ENCODE results near the gene UBR4.
"Not testable (repeated sequence)": the region's sequence is repeated elsewhere in the genome, so short reads cannot be mapped to it uniquely, and the experiment has no call there.

Gene UBR4

DNA sequence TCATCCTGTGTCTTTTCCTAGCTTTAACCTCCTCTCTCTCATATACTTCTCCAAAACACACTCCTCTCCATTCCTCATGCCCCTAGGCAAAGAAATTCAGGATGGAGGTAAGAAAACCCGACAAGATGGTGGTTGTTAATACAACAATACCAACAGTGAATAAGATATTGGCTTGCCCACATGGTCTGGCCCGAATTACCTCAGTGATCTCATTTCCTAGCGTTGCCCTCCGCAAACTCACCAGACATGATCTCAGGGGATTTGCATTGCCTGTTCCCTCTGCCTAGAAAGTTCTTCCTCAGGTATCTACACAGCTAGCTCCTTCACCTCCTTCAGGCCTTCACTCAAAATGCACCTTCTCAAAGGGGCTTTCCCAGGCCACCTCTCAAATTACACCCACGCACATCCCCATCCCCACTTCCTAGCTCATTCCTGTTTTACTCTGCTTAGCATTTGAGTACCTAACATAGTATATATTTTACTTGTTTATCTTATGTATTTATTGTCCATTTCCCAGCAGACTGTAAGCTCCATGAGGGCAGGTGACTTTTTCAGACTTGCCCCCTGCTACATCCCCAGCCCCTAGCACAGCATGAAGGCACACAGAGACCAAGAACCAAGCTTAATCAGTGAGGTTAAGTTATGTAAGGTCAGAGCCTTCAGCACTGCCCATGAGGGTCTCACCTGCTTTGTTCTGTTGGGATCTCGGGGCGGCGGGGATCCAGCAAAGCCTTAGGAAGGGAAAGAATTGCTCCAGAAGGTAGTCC is 10.2 kb upstream of the UBR4 start:
- DNase-seq: no peak

DNA sequence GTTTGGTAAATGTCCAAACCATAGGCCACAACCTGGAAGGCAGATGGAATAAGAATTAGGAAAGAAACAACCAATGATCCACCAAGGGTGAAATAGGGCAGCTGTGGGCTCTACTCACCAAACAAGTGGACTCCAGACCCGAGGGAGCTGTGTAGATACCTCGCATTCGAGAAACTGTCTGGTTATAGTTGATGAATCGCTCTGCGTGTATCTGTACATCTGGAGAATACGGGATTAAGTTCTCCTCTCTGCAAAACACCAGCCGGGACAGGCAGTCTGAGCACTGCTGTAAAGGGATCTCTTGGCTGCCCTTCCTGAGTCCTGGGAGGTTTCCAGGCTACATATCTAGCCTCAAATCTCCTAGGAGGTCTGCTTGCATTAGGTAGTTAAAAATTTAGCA is 9.4 kb upstream of the UBR4 start:
- DNase-seq: no peak

DNA sequence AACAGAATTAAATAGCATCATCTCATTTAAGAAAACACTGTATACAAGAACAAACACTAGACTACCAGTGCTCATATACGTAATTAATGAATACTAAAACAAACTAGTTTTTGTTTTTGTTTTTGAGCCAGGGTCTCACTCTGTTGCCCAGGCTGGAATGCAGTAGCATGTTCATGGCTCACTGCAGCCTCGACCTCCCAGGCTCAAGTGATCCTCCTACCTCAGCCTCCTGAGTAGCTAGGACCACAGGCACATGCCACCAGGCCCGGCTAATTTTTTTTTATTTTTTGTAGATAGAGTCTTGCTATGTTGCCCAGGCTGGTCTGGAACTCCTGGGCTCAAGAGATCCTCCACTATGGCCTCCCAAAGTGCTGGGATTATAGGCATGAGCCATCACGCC is 6.5 kb upstream of the UBR4 start:
- DNase-seq: not testable (repeated sequence)

DNA sequence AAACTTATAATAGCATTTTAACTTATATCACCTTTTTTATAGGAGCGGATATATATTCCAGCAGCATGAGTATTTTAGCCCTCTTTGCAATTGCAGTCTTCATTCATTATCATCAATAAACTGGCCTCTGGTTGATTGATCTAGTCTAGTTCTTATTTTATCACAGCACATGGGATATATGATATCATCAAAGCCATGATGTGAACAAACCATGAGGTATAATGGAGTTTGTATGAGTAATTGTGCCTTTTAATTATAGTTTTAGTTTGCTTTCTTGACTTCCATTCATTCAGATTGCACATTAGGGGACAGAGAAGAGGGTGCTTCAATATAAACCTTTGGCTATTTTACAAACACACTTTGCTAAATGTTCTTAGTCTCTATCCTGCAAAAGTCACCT is 3.5 kb upstream of the UBR4 start:
- DNase-seq: no peak

DNA sequence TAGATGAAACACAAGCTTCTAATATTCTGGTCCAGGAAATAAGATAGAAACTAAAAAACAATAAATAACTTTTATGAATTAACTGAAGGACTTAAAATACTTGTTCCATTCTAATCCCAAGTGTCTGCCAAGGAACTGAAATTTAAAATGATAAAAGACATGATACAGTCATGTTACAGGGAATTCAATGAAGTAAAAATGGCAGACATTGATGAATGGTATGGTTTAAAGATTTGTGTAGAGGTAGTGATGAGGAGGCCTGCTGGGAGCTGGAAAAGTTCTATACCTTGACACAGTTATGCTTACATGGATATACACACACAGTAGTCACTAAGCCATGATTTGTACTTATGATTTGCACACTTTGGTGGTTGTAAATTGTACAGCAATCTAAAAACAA is 2.1 kb upstream of the UBR4 start:
- no peak for DNase-seq

DNA sequence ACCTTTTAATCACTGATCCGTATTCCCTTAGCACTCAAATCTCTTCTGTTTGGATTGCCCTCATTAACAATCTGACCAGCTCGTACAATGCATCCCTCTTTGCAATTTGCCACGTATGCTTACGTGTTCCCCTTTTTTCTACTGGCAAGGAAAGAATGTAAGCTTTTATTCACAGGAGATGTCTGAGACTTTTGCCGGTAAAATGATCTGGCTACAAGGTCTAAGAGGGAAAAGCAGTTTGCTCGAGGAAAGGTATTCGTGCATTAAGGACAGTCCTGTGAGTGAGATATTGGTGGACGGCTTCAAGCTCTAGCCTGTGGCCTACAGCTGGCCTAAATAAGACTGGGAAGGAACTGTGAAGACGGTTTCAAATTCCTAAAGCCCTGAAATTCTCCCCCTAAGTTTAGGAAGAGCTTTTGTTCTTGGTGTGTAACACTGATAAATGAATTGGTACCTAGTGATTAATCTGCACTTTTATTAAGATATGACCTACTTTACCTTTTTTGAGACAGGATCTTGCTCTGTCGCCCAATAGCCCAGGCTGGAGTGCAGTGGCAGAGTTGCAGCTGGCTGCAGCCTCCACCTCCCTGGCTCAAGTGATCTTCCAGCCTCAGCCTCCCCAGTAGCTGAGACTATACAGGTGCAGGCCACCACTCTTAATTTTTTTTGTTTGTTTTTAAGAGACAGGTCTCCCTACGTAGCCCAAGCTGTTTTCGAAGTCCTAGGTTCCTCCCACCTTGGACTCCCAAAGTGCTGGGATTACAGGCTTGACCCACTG is 895 bp upstream of the UBR4 start:
- no peak for DNase-seq

DNA sequence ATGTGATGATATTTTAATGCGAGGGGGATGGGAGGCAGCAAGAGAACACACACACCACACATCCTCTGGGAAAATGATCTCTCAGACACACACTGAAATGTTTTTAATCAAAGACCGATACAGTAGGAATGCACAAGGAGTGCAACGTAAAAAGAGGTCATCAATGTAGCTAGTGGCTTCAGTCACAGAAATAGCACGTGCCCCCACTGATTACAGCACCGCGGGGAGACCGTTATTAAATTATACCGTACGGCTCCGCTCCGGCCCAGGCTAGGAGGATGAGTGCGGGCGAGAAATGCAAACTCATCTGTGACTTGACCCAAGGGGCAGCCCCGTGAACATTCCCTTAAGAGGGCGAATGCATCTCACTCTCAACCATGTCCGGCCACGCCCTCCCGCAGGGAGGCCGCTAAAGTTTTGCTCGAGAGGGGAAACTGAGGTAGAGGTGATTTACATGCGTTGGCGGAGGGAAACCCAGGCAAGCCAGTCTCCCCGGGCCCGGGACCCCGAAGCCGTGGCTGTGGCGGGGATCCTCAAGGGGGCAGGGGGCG is 552 bp downstream of the UBR4 start:
- peak in 13 of 51 donors; percentile 25 to 58 (median 41) for DNase-seq

DNA sequence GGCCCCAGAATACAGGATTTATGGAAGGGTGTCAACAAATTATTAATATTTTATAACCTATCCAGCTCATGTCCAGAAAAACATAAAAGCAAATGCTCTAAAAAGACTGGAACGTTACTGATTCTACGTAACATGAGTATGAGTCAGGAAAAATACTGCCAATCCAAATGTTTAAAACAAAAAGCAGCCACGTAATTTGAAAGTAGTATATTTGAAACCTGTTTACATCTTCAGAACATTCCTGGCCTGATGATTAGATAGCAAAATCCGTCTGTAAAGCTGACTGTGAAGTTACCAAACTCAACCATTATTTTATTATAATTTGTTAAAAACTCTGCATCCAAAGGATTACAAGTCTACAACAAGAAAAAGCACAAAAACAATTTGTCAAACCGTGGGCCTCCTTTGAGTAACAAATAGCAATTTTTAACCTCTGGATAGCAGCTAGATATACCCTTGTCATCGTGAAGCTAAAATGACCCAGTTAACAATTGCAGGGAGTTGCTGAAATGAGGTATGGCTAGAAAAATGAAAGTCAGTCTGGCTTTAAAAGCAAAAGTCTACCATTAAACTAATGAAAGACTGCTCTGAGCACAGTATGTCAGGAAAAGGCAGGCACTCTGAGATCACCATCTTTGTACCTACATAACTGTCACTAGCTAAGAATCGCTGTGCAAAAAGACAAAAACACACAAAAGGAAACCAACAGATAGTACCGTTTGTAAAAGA is 1.2 kb downstream of the UBR4 start:
- DNase-seq: no peak

DNA sequence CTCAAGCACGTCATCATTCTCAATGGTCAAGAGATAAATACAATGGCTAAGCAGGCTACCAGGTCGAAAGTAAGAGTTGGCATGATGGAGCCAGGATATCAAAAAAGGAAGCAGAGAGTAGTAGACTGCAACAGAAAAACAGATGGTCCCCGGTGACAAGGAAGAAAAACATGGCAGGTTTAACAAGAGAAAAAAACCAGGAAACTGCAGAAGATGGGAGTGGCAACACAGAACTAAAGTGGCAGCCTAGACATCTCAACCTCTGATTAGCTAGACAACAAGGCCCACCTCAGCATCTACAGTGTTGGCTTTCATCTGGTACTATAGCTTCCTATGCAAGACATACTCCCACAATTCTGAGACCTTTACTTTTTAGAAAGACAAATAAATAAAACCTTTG is 3.1 kb downstream of the UBR4 start:
- no peak for DNase-seq

DNA sequence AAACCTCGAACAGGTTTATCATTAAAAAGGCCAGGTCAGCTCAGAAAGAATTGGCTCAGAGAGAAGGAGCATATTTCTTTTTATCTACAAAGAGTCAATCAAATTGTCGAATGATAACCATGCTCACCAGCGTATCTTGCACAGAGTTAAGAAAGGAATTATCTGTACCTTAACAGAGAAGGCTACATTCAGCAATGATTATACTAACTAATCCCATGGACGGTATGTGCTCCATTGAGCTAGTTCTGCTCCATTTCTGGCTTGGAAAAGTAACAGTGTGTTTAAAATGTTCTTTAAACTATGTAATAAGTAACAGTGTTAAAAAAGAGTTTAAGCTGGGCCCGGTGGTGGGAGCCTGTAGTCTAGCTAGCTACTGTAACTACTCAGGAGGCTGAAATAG is 4.2 kb downstream of the UBR4 start:
- no peak for DNase-seq

DNA sequence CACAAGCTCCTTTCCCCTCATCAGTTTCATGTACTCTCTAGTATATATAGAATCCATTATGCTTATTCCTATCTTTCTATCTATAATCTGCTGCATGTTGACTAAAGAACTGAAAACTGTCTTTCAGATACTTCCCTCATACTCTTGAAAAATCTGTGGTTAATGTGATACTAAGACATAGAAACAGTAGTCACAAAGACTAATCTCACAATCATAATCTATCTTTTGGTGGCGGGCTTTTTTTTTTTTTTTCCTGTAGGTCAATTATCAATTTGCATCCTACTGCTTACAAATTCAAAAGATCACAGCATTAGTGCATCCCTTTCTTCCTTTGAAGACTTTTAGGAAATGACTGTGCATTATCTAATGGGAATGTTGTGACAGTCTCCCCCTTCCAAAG is 4.7 kb downstream of the UBR4 start:
- no peak for DNase-seq

DNA sequence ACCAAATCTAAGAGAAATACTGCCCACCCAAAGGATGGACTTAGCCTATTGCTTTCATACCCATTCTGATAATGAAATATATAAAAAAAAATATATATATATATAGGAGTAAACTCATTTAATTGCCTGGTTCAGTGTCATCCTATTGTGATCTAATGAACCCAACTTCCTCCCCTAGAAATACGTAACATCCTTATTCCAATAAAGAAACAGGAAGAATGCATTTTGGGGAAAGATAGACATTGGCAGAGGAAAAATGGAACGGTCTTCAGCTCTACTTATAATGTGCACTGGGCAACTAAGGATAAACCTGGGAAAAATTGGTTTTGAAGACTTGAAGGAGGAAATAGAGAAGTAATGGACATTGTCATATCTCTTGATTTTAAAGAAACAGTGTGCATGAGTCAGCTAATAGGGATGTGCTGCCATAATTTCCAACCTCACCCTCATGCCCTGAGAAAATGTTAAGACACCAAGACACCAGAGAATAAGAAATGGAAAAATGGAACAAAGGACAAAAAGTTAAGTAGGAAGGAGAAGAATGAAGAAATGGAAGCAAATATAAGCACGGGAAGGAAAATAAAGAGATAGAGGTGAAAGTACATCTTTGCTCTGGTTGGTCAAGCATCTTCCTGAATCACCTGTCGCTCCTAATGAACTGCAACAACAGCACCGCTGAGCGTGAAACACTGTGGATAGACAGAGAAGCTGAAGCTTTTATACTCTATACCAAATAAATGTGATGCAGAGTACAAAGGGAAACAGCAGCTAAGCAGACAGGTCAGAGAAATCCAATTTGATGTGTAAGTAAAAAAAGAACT is 5.4 kb downstream of the UBR4 start:
- DNase-seq: no peak

DNA sequence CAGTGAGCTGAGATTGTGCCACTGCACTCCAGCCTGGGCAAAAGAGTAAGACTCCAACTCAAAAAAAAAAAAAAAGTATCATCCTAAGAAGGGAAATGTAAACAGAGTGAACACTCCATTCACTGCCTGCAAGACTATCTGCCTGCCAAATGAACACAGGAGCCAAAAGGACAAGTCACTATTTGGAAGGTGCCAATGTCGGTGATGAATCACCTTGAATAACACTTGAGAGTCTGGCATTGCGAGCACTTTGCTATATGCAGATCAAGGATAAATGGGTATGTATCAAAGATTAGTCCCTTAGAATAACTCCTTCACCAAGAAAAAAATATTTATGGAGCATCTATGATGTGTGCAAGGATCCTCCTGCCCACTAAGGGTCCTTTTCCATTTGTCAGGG is 6.6 kb downstream of the UBR4 start:
- DNase-seq: peak in 3 of 51 donors; percentile 9 to 44 (median 11)

DNA sequence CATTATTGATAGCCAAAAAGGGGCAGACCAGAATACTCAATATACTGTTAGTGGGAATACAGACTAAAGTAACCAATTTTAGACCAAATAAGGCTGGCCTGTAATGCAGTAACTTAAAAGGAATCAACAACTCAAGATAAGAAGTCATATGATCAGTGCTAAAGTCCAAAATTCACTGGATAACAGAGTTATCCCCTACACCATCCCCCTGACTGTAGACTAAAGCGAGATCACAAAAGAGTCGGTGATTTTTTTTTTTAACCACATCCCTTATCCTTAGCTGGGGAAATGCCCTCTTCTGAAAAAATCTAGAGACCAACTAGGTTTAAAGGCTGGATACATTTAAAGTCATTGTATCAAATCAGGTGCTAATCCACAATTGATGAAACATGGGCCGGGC is 7.7 kb downstream of the UBR4 start:
- no peak for DNase-seq

DNA sequence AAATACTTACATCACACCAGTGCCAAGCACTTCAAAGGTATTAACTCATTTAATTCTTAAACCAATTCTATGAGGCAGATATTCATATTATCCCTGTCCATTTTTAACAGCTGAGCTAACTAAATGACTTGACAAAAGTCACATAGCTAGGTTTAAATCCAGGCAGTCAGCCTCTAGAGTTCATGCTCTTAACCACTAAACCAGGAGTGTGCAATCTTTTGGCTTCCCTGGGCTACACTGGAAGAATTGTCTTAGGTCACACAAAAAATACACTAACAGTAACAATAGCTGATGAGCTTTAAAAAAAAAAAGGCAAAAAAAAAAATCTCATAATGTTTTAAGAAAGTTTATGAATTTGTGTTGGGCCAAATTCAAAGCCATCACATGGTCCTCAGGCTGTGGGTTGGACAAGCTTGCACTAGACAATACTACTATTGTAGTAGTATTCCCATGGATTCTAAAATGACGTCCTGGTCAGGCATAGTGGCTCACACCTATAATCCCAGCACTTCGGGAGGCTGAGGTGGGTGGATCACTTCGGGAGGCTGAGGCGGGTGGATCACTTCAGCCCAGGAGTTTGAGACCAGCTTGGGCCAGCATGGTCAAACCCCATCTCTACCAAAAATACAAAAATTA is 10.0 kb downstream of the UBR4 start:
- no peak for DNase-seq

DNA sequence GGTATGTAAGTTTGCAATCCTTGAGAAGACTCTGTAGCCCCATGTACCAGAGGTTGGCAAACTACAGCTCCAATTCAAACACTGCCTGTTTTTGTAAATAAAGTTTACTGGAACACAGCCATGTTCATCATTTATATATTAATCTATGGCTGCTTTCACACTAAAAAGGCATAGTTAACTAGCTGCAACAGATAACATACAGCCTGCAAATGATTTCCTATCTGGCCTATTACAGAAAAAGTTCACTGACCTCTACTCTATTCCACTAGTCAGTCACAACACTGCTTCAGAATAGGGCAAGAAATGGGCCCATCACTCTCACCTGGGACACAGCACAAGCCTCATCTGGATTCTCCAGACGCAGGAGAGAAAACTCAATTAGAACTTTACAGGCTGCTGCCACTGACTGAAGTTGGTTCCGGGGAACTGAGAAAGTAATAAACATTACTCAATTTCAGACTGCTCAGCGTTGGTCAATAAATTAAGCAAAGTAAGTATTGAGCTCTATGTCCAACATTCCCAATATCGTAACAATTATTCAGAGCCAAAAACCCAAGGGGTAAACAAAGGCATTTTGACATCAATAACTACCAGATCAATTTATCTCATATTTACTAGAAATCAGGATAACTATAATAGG is 10.6 kb downstream of the UBR4 start:
- no peak for DNase-seq

DNA sequence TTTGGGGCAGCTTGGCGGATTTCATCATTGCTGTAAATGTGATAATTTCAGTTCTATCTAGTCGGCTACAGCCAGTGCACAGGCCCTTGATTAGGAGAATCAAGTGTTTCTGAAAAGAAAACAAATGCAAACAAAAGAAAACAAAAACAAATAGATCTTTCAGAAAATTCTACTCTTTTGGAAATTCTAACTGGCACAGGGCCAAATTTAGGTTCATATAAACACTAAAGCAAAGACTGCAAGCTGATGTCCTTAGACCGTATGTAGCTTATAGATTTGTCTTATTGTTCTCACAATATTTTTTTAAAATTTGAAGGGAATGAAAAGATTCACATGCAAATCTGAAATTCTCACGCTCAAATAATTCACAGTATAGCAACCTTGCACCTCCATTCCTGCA is 11.2 kb downstream of the UBR4 start:
- no peak for DNase-seq

DNA sequence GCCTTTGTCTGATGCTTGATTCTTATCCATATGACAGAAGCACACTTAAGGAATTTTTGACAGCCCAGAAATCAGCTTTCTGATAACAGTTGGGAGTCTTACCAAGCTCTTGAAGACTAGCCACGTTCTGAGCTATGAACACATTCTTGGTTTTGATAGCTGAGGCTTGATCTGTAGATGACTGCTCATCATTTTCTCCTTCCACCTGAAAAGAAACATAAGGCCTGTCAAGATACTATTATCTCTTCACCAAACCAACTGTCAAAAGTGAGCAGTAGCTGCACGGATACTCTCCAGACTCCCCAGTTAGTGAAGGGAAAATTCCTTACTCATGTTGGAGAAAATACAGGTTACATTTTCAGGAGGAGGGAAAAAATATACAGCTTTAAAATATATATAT is 12.2 kb downstream of the UBR4 start:
- DNase-seq: no peak

DNA sequence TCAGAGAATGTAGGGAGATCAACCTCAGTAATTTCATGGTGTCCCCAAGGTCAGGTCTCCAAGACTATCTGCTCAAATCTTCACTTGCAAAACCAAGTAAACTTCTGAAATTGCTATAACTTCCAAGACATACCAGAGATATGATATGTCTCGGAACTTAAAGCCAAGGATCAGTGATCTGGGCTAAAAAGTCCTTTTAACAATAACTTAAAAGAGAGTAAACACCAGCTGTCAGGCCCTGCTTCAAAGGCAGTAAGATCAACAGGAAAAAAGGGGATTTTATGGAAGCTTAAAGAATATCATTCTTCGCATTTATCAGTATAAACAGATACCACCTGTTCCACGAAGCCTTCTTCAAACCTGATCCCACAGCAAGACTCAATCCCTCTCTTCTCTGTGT is 13.7 kb downstream of the UBR4 start:
- DNase-seq: no peak

DNA sequence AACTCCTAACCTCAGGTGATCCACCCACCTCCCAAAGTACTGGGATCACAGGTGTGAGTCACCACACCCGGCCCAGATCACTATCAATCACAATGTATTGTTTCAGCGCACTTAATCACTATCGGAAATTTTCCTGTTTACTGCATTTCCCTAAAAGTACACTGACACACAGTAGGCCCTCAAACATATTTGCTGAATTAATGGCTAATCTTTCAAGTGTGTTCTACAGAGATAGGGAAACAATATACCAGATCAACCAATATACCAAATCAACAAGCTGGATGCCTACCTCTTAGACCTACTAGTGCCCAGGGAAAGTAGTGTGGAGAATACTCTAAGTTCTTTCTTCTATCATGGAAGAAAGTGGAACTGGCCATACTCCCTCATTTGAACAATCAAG is 17.1 kb downstream of the UBR4 start:
- DNase-seq: no peak
